Psoas muscle (tissue), 8 donors: ENCODE results near the gene PRPF19. TPM values are rescaled to one million over a fixed set of nuclear protein-coding genes. Genes with fewer than 3 reads are reported as not detected.
A peak's percentile ranks its signal among the peaks of the same experiment; 100 is the strongest.

Source experiments
- ATAC-seq, 4 donors: fragments of 200-7000 bp; cut with Tn5 transposase; one replicate each; pipeline ENCODE4 v1.9.1; 2020; ENCODE audit warnings: moderate library complexity in 3 of 4, mild to moderate bottlenecking in 2 of 4
- DNase-seq, 2 donors: peaks; one replicate each; pipeline ENCODE4 v3.0.0-alpha.2; 2020
- H3K27ac ChIP-seq: fragments of 200-600 bp; one replicate; pipeline ENCODE4 v1.8.0; 2022
- H3K27me3 ChIP-seq, 3 donors: fragments of 200-600 bp in 1 of 3; one replicate each; pipeline versions ENCODE4 v1.6.1 to v1.8.0; 2013 to 2022; ENCODE audit warnings: low read length in 2 of 3, mild to moderate bottlenecking in 2 of 3, moderate library complexity in 1 of 3; ENCODE audit not compliant: insufficient read depth in 3 of 3
- H3K36me3 ChIP-seq, 2 donors: fragments of 200-600 bp in 1 of 2; one replicate each; pipeline versions ENCODE4 v1.6.1 to v1.8.0; 2013 to 2022; ENCODE audit warnings: low read depth in 1 of 2, mild to moderate bottlenecking in 1 of 2, moderate library complexity in 1 of 2; ENCODE audit not compliant: insufficient read depth in 1 of 2
- H3K4me1 ChIP-seq: fragments of 200-600 bp; one replicate; pipeline ENCODE4 v1.8.0; 2022
- H3K4me3 ChIP-seq: fragments of 200-600 bp; one replicate; pipeline ENCODE4 v1.8.0; 2022; ENCODE audit warnings: mild to moderate bottlenecking
- H3K9me3 ChIP-seq: fragments of 200-600 bp; one replicate; pipeline ENCODE4 v1.8.0; 2022
- WGBS, 3 donors: extraction: QIAGEN DNeasy Blood & Tissue Kit; methylation state at CpG; one replicate each; pipeline versions ENCODE4 v1.1.6 to v1.1.7; 2013; 5-methylcytosine and 5-hydroxymethylcytosine counted together
- intact Hi-C, 2 donors: fragments of 100-400 bp; cut with DNase I; formaldehyde crosslinking; loops; one replicate each; pipeline versions ENCODE4 v1.11.0 to v1.14.2; 2022
- long read RNA-seq, 2 donors: library from polyadenylated mRNA; unstranded; transcript quantifications; one replicate each; pipeline ENCODE4 v2.0.0, GENCODE V29; 2021
- polyA plus RNA-seq, 3 donors: library from polyadenylated mRNA; stranded (reverse); fragments of 200-250 nt; gene quantifications; one replicate each; pipeline ENCODE4 v1.2.3, GENCODE V29; 2013
- total RNA-seq, 4 donors: library from RNA; stranded (reverse); fragmentation: NEBNext Ultra II Directional in 2 of 4; extraction: Animal tissue kit (Norgen Biotek cat#: 25700) in 2 of 4; gene quantifications; one replicate each; pipeline versions ENCODE4 v1.2.1 to v1.2.4, GENCODE V29; 2021 to 2023
- TF ChIP-seq, protein P1 (sequence below): fragments of 200-600 bp; IDR thresholded peaks from one replicate; pipeline ENCODE4 v1.8.0; 2022; ENCODE audit warnings: antibody characterized with exemption
- donor health status: healthy with polysubstance abuse.
- donor health status: DM: no; HTN: no; CAD: no; lungs with moderate emphysema.
- donor health status: Bipolar disorder and iron deficiency.
- donor health status: healthy.
- donor health status: DM: yes; HTN: yes; CAD: no.
- donor health status: DM: no; HTN: no; CAD: no.
- donor health status: DM: no; HTN: no; CAD: no.
- donor health status: DM: yes; HTN: yes; CAD: no.

PRPF19 gene
- 10 to 100 TPM; 45.7 to 71.7 (median 63.0) TPM for total RNA-seq
- 100 to 1,000 TPM in 1 of 3 donors, 10 to 100 TPM in 2; 56.9 to 109 (median 67.4) TPM for polyA plus RNA-seq
- long read RNA-seq, donor 1 = 0 reads
- long read RNA-seq, donor 2, partial matches to known transcripts = 2 of 10 reads
- long read RNA-seq, donor 2, other reads (novel, unspliced or antisense) = 6 of 10 reads

DNA sequence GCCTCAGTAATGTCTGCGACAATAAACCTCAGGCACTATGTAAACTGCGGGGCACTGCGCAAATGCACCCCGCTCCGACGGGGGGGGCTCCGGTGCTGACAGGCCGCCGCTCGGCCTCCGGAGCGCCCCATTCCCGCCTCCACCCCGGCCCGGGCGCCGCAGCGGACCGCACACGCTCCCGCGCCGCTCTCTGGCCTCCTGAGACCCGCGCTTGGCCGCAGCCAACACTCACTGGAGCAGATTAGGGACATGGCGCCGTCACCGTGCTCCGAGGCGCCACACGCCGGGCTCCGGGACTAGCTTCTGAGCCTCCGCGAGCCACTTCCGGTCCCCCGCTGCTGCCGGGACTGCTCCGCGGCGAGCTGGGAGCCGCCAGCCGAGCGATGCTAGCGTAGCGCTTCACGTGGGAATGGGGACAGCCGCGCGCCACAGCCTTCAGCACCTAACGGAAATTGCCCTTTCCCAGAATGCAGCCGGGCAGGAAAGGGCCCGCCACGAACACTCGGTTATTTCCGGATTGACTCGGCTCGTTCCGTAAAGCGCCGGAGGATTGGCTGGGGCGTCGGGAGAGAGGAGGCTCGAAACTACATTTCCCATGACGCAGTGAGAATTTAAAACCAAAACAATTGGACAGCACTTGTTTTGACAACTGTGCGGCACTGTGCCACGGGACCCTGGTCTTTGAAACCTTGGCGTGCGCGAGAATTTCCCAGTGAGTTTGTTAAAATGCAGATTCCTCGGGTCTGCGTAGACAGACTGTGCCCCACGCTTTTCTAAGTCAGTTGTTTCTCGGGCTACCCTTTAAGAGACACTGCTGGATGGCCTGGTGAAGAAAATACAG lies at the start of gene PRPF19:
PRPF19 (minus strand) TSS at position 454 of the 841 bp plus-strand sequence; CDS start at position 251, 203 bp downstream.
- DNase-seq (peak; percentile 97 to 99), ATAC-seq (peak; percentile 96 to 98 (median 98))
- Histone ChIP-seq H3K27ac (peak within 1 kb of the TSS; percentile 93), H3K4me1 (peaks cover 16% of the 10 kb centered on the region), H3K27me3 (no peaks in the 10 kb centered on the region), H3K36me3 (peaks cover 7 to 32% of the 10 kb centered on the region in 2 donors), H3K9me3 (no peaks in the 10 kb centered on the region), H3K4me3 (peak within 1 kb of the TSS; percentile 99)
- TF ChIP-seq, protein P1, sequence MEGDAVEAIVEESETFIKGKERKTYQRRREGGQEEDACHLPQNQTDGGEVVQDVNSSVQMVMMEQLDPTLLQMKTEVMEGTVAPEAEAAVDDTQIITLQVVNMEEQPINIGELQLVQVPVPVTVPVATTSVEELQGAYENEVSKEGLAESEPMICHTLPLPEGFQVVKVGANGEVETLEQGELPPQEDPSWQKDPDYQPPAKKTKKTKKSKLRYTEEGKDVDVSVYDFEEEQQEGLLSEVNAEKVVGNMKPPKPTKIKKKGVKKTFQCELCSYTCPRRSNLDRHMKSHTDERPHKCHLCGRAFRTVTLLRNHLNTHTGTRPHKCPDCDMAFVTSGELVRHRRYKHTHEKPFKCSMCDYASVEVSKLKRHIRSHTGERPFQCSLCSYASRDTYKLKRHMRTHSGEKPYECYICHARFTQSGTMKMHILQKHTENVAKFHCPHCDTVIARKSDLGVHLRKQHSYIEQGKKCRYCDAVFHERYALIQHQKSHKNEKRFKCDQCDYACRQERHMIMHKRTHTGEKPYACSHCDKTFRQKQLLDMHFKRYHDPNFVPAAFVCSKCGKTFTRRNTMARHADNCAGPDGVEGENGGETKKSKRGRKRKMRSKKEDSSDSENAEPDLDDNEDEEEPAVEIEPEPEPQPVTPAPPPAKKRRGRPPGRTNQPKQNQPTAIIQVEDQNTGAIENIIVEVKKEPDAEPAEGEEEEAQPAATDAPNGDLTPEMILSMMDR = no peak
- 0 to 1% (median 0%) methylated on average over 68 to 75 of the region's 75 CpGs for WGBS, 3 donors
- intact Hi-C loops = no loop called here

DNA sequence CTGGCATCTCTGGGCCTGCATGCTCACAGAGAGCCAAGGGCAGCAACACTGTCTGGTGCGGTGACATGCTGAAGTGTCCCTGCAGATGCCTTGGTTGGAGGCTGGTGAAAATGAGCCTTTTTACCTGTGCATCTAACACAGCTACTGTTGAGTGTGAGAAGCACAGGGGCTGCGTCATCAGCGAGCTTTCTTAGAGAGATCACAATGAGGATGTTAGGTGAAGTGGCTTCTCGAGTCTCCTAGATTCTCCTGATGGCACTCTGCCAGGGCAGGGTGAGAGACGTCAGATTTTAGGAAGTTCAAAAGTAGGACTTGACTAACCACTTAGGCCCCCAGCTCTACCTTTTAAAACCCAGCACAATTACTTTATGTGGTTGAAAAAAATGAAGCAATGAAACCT lies 49.2 kb upstream of the PRPF19 start:
- Histone ChIP-seq H3K27ac (no peak overlapping the region), H3K4me3 (no peak overlapping the region), H3K27me3 (peaks cover 0 to 5% (median 0%) of the 10 kb centered on the region in 3 donors), H3K4me1 (no peaks in the 10 kb centered on the region), H3K36me3 (no peaks in the 10 kb centered on the region), H3K9me3 (no peaks in the 10 kb centered on the region)
- ATAC-seq = no peak
- intact Hi-C loops = no loop called here
- no peak for DNase-seq
- TF ChIP-seq, protein P1 = no peak
- 55 to 59% (median 58%) methylated on average over 5 of the region's 5 CpGs for WGBS, 3 donors

DNA sequence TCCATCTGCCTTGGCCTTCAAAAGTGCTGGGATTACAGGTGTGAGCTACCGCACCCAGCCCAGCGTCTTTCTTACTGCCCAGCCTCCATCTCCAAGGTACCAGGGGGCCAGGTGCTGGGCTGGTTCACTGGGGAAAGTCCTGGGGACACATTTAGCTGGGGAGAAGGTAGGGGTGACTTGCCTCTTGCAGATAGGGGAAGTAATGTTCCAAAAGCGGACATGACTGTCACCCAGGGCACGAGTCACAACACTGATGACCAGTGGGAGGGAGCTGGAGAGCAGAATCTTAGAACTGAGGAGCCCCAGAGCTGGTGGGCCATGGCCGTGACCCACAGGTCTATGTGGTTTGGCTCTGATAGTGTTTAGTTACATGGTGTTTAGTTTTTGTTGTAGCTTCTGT lies 48.0 kb upstream of the PRPF19 start:
- no peaks in the 10 kb centered on the region for H3K9me3 ChIP-seq
- H3K4me1 ChIP-seq = no peaks in the 10 kb centered on the region
- H3K36me3 ChIP-seq = no peaks in the 10 kb centered on the region
- H3K4me3 ChIP-seq = no peak overlapping the region
- peaks cover 0 to 3% (median 0%) of the 10 kb centered on the region in 3 donors for H3K27me3 ChIP-seq
- no peak for DNase-seq
- intact Hi-C loops = no loop called here
- no peak for ATAC-seq
- 88 to 96% (median 89%) methylated on average over 5 of the region's 5 CpGs for WGBS, 3 donors
- TF ChIP-seq, protein P1 = no peak
- no peak overlapping the region for H3K27ac ChIP-seq

DNA sequence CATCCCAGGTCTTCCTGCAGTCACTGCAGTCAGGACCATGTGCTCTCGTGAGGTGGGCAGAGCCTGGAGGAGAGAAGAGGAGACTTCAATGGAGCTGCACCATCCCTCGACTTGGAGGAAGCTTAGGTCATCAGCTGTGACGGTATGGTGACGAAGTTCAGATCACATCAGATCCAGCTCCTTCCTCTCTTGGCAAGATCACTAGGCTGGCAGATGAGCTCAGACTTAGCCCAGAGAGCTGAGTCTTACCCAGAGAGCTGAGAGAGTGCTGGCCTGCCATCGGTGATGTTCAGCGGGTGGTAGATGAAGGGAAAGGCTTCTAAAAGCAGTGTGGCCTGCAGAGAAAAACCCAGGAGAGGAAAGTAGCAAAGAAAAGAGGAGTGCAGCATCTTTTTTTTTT lies 47.4 kb upstream of the PRPF19 start:
- ATAC-seq = peak in 1 of 4 donors; percentile 30
- no peak for DNase-seq
- Histone ChIP-seq H3K9me3 (no peaks in the 10 kb centered on the region), H3K4me3 (no peak overlapping the region), H3K27me3 (peaks cover 0 to 3% (median 0%) of the 10 kb centered on the region in 3 donors), H3K27ac (no peak overlapping the region), H3K4me1 (no peaks in the 10 kb centered on the region), H3K36me3 (no peaks in the 10 kb centered on the region)
- 69 to 74% (median 71%) methylated on average over 6 of the region's 6 CpGs for WGBS, 3 donors
- intact Hi-C loops = no loop called here
- TF ChIP-seq, protein P1 = no peak
